CD1c-positive myeloid dendritic cell (primary cell): ENCODE measurements around the gene UST.
"Not testable (repeated sequence)": the region's sequence is repeated elsewhere in the genome, so short reads cannot be mapped to it uniquely, and the experiment has no call there.

Experiments used
- DNase-seq: peaks from one replicate; pipeline ENCODE4 v3.0.0-alpha.2; 2016; ENCODE audit errors: extremely low spot score

UST gene

DNA sequence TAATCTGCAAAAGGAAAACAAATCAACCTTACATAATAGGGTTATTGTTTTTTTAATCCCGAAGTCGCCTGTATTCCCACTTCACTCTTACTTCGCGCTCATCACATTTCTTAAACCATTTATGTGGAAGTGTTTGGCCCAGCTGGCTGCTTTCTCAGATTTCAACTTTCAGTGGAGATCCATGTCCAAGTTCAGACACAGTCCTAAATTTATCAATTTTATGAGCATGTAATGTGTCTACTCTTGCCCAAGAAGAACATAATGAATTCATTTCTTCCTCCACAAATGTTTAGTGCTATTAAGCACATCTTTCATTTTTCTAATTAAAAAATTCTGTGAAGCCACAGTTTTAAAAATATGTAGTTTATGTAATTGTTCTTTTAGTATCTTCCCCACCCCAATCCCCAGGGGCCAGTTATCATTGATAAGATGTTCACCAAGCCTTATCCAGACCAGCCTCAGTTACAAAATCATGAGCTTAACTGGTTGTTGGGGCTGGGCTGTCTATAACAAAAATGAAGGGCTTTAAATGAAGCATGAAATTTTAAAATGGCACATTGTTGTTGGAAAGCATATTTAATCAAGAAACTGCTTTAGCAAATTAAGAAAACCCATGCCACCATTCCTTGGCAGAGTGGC, 151.7 kb downstream of the UST start:
- no peak for DNase-seq

DNA sequence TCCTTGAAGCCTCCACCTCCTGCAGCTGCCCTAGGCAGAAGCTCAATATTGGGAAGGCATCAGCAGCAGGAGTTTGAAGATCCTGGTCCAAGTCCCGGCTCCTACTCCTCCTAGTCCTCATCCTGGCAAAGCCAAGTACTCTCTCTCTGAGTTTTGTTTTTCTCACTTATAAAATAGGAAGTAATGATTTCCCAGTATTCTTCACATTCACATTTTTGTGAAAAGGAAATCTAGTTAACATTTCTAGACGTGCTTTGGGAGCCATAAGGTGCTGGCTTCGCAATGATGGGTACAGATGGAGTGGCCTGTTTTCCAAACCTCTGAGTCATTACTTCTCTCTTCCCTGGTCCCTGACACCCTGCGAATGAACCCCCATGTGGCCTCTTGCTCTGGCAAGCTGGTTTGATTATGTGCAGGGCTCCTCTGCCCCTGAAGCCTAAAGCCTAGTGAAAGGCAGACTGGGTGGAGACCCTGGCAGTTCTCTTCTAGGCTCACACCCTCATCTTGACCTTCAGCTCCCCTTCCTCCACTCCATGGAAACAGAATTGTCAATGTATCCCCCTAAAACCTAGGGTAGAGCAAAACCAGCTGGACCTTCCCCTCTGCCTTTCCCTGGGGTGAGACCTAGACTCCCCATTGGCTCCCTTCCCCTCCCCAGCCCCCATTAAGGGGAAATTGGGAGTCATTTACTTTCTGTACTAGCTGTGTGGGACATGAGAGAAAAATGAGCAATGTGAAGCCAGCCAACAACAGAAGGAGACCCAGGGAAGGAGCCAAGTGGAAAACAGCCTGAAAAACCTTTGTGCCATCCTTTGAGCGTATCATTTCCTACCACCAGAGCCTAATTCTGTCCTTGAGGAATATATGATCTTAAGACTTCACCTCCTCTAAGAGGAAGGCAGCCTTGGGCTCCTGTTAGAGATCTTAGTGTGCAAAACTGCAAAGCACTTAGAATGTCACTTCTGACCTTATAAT, 158.4 kb downstream of the UST start:
- DNase-seq = no peak

DNA sequence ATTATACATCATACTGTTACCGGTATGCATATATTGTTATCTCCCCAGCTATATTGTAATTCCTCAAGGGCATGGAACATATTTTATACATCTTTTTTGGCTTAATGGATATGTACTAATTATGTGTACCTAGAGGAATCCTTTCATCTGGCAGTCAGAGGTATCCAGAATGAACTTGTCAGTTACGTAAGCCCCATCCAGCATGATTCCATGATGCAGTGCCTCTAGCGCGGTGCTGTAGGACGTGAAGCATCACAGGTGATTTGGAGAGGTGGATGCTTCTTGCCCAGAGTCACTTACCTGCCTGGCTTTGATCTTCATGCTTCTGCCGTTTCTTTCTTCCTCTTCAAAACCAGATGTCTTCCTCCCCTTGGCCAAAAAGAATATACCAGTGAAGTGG, 159.1 kb downstream of the UST start:
- DNase-seq = no peak

DNA sequence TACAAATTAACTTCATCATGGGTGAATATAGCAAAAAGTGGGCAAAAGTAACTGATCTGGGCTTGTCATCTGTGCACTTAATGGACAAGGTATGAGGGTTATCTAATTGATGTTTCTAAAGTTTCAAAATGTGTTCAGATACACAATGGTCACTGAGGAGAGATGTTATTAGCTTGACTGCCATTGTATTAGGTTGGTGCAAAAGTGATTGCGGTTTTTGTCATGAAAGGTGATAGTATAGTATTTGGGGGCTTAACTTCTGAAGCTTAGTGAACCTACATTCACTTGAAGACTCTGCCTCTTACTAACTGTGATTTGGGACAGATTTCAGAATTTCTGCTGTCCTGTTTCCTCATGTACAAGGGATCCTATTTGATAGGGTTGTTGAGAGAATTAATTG, 159.6 kb downstream of the UST start:
- no peak for DNase-seq

DNA sequence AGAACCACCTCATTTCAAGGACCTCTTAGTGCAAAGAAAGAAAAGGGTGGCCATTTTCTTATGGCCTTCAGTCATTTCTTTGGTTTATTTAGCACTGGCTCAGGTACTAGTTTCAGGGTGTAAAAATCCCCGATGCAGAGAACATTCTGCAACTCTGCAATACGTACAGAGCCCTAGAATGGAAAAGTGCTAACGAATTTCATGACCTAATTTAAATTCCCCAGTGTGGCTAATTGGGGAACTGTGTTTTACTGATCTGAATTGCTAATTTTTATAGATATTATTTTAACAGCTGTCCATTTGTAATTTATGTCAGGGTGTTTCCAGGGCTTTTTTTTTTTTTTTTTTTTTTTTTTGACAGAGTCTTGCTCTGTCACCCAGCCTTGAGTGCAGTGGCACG, 160.7 kb downstream of the UST start:
- no peak for DNase-seq

- no peak for DNase-seq
These were observed 165.4 kb downstream of the UST start for GRCh38 chr6:148912252-148912651.

GRCh38 chr6:148915810-148916209, 169.0 kb downstream of the UST start:
- no peak for DNase-seq

DNA sequence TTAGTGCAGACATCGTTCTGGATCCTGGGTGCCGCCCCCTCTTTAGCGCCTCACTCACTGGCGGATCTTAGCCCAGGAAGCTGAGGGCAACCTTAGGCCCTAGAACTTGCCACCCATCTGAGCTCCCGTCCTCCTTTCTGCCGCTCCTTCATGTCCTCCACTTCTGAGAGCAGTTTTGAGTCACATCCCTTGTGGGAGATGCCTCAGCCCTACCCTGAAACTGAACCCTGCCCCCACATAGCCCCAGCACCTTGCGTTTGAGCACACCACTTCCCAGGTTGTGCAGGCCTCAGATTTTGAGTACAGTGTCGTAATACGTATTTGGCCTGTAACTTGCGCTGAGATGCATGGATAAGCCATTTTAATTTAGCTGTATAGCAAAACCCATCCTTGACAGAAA, 169.7 kb downstream of the UST start:
- DNase-seq = not testable (repeated sequence)

DNA sequence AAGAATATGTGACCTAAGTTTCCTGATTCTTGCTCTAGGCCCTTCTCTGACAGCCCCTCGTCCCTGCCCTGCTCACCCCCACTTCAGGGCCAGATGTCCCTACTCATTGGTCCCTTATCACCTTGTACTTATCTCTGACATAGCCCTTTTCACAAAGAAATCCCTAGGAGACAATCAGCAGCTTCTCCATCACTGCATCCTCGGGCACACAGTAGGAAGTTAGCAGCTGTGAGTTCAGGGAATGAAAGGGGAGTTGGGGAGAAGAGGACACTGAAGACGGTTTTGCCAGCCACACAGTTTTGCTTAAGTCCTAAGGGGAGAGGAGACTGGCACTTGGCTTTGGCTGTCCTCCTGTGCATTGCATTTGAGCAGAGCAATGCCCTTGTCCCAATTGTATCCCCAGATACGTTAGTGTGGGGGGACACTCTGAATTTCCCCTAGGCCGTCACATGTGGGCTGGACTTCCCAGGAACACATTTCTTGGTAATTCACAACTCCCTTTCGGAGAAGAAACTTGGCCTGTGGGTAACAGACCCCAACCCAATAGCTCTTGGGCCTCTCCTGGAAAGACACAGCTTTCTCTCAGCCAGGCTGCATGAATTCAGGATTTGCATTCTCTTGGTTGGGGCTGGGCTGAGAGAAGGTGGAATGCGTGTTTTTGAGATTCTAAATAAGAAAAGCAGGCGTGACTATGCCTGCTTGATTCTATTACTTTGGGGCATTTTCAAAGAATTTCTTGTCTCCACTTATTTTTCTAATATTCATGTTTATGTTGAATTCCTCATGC, 177.6 kb downstream of the UST start:
- DNase-seq = no peak

DNA sequence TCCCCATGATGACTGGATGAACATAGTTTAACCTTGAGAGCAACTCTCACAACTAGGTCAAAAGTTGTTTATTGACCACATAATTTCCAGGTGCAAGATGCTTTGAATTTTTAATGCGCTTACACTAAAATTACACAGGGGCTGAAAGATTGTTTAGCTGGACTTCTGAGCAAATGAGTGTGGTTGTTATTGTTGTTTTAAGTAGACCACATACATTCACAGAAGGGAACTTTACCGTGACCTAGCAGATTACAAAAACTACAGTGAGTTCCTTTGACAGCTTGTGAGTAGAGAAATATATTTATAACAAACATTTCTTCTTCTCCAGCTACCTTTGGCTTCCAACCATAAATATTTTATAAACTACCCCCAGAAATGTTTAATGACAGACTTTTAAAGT, 178.9 kb downstream of the UST start:
- DNase-seq = no peak

- DNase-seq = no peak
These were observed 179.6 kb downstream of the UST start for GRCh38 chr6:148926478-148926877.

DNA sequence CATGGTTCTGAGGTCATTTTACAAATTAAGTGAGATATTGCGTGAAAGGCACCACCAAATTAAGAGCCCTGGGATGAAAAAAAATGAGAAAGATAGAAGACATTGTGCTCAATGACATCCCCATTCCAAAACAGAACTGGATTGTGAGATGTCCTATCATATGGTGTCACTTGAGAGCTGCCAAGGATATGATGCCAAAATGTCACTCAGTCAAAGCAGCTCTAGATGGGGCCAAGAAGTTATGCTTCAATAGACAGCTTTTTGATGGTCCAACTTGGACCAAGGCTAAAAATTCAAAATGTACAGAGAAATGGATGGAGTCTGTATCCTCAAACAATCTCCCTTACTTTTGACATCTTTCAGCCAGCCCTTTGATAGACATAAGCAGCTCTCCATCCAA, 180.8 kb downstream of the UST start:
- no peak for DNase-seq

GRCh38 chr6:148928811-148929210, 182.0 kb downstream of the UST start:
- no peak for DNase-seq

GRCh38 chr6:148932208-148932607, 185.4 kb downstream of the UST start:
- DNase-seq = no peak

GRCh38 chr6:148932731-148933130, 185.9 kb downstream of the UST start:
- no peak for DNase-seq

DNA sequence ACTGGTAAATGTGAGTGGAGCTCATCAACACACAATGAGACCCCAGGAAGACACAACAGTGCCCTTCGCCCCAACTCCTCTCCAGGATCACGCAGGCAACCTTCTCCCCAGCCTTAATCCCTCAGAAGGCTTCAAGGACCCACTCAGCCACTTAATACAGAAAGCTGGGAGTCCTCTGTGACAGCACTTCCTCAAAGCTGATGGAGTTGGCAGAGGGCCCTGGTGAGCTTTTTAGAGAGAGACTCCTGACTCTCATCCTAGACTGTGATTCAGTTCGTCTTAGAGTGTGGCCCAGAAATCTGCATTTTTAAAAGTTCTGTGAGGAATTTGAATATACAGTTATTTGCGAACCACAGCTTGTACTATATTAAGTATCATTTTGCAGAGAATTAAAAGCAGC, 187.7 kb downstream of the UST start:
- no peak for DNase-seq

DNA sequence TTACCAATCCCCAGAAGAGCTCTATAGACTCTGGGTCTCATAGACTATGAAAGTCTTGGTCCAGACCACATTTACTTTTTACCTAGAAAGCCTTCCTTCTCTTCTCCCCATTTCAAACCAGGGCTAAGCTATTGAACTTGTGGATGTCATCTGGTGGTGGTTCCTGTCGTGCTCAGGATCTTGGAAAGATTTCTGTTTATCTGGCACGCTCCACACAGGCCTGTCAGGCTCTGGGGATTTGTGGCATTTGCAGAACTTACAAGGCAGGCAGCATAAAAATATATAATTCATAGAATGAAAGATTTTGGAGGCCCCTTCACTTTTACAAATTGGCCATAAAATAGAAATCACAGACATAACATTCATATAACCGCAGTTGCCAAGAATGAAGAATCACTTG, 188.1 kb downstream of the UST start:
- no peak for DNase-seq

DNA sequence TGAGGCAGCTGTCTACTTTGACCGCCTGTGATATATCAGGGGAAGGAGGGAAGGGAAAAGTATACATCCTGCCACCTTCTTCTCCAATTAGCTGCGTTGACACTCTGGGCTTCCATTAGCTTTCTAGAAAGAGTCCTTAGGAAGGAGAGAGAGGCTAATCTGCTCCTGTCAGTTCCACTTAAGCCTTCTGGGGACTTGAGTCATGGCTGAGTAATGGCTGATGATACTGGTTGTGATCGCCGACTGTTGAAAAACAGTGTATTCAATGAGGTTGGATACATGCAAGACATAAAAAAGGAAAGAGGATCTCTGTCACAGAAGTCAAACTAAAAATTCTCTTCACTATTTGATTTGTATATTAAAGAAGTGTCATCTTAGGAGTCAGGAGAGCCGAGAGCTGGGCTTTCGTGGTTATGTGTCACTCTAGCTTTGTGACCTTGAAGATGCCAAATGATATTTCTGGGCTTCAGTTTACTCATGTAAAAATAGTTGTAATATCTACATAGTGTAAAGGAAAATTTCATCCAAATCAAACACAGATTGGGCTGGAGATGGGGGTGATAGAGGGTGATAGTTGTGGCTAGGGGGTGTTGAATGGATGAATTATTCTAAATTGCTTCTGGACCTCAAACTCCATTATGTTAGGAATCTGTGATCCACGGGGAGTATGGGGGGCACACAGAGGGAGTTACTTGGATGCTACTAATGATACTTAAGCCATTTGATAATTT, 189.0 kb downstream of the UST start:
- DNase-seq = no peak

DNA sequence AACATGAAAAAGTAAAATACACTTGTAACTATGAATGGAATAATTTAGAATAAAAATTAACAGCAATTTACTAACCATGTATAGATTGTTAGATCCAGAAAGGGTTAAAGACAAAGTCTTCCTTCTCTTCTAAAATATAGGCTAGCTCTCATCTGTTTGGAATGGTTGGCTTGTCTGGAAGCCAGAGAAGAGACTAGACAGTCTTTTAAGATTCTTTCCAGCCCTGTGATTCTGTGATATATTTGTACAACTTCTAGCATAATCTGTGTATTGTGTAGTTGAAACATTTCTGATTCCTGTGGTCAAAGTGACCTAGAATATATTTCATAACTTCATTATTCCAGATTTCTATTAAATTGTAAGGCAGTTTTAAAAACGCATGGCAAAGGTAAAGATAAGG, 196.6 kb downstream of the UST start:
- DNase-seq = no peak

DNA sequence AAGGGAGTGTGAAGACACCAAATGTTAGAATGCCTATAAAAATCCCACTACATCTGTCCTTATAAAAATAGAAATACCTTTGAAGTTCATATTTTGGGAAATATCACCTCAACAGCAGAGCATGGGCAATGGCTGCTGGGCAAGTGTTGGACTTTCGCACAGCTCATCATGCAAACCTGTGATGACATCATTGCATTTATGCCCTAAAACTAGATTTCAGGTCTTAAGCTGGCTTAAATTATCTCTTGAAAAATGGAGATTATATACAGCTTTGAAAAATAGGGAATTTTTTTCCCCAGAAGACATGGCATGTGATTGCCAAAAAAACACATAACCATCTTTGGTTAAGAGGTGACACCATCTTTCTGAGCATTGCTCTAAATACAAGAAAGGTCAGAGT, 197.8 kb downstream of the UST start:
- DNase-seq = no peak

DNA sequence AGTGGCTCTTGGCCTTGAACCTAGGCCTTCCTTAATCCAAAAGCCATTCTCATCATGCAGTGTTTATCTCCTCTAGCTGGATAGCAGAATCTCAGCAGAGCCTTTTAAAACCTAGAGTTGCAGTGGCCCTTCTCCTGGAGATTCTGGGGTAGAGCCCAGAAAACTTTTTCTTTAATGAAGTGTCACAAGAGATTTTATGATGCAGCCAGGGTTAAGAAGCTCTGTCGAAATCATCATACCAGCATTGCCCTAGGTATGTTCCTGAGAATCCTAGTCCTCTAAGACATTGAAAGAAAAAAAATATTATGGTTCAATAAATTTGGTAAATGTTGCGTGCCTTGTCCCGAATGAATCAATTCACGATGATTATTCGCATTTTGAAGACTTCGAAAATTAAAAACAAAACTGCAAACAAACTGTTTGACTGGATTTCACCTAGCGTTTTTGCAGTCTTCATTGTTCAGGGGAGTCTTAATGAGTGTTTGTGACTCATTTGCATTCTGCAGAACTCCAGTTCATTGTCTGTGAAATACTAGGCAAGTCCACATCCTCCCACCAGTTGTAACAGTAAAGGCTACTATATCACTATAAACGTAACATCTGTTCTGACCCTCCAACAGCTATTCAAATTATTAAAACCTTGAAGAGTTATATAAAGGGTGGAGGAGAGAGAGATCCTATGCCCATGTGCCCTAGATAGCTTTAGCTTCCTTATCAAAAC, 198.6 kb downstream of the UST start:
- no peak for DNase-seq
